ENCODE data around the gene PPT1. TPM values are rescaled to one million over a fixed set of nuclear protein-coding genes. Genes with fewer than 3 reads are reported as not detected.
A peak's percentile ranks its signal among the peaks of the same experiment; 100 is the strongest.

The PPT1 gene
- total and polyA plus RNA-seq, 2 of the 8 experiments (the other 6 are each of a cell fraction or from before 2014, with no cell fraction given), result 77.1 to 150 TPM

- H3K9me3 ChIP-seq (ENCODE audit: insufficient read depth in 2 of 2, low read depth in 1 of 2, low read length in 1 of 2), result no peaks in the 10 kb centered on the region
- H3K14ac ChIP-seq (ENCODE audit: insufficient read length), result no peak overlapping the region
- H3K18ac ChIP-seq (ENCODE audit: extremely low read depth, low read length), result no peak overlapping the region
- TF ChIP-seq RFX5 (IDR thresholded peaks at IDR 0.05; ENCODE audit: borderline replicate concordance, low read depth, low read length) (no peak), CTBP2 (IDR thresholded peaks at IDR 0.05; ENCODE audit: borderline replicate concordance, insufficient read depth, insufficient read length, low read length) (no peak), SUZ12 (IDR thresholded peaks at IDR 0.05; ENCODE audit: low read length) (no peak), SIX5 (IDR thresholded peaks at IDR 0.05; ENCODE audit: low read depth, low read length) (no peak), KDM4A (IDR thresholded peaks at IDR 0.05; ENCODE audit: low read depth, low read length, severe bottlenecking) (no peak), EZH2 (IDR thresholded peaks at IDR 0.05; ENCODE audit: low read depth, low read length, severe bottlenecking) (no peak), CEBPB (IDR thresholded peaks at IDR 0.05; ENCODE audit: low read depth, low read length) (no peak), GABPA (IDR thresholded peaks at IDR 0.05; ENCODE audit: borderline replicate concordance, insufficient read depth, low read length) (no peak)
- no peak overlapping the region for H2BK20ac ChIP-seq (ENCODE audit: low read length)
- H4K20me1 ChIP-seq (replicated peaks in 1 of 2; ENCODE audit: control insufficient read depth in 1 of 2, insufficient read depth in 2 of 2, low read length in 2 of 2), result peaks cover 0 to 13% of the 10 kb centered on the region in 2 experiments
- H3K9ac ChIP-seq (replicated peaks in 1 of 4; ENCODE audit: extremely low read depth in 1 of 4, low read depth in 3 of 4, low read length in 3 of 4), result no peak overlapping the region; a peak in 1 of 7 replicates
- peaks cover 0 to 6% (median 5%) of the 10 kb centered on the region in 4 experiments; a peak in 4 of 7 replicates for H3K4me1 ChIP-seq (replicated peaks in 1 of 4; ENCODE audit: control insufficient read depth in 3 of 4, insufficient read depth in 4 of 4, low read length in 3 of 4)
- CTCF ChIA-PET (ENCODE audit: partially characterized antibody), result interaction anchor here (0.9 to 1.2 kb wide), 3 partner anchors 10 to 68 kb away, joined by 3 to 4 read pairs (median 3); no protein-coding TSS in a partner anchor
- DNase-seq (ENCODE audit: low read depth in 1 of 2, low spot score in 2 of 2) (no peak), FAIRE-seq (no peak)
- no peak overlapping the region for H3K4ac ChIP-seq (replicated peaks; ENCODE audit: insufficient read length, low read depth, low read length)
- no peak overlapping the region for H2BK15ac ChIP-seq (ENCODE audit: low read length)
- H3K27me3 ChIP-seq (replicated peaks in 1 of 4; ENCODE audit: control insufficient read depth in 3 of 4, extremely low read depth in 1 of 4, insufficient read depth in 3 of 4, low read length in 3 of 4), result no peaks in the 10 kb centered on the region
- POLR2A ChIA-PET (ENCODE audit: partially characterized antibody), result interaction anchor here (0.9 to 2.2 kb wide), 3 partner anchors 11 to 229 kb away, joined by 3 to 4 read pairs (median 4); no protein-coding TSS in a partner anchor
- H2AK5ac ChIP-seq (ENCODE audit: low read depth, low read length), result no peak overlapping the region
- no peak overlapping the region; the same call in 1 of the 2 replicates for H2BK12ac ChIP-seq (ENCODE audit: low read depth, low read length)
- no peak overlapping the region for H2BK5ac ChIP-seq (ENCODE audit: low read depth, low read length)
- no peak overlapping the region for H3K4me2 ChIP-seq (ENCODE audit: insufficient read depth in 1 of 2, low read depth in 2 of 2, low read length in 2 of 2)
- H4K8ac ChIP-seq (ENCODE audit: extremely low read depth, insufficient read depth, low read length), result no peak overlapping the region
- H3K36me3 ChIP-seq (ENCODE audit: control insufficient read depth in 2 of 4, insufficient read depth in 4 of 4, low read length in 3 of 4), result peaks cover 22 to 58% (median 42%) of the 10 kb centered on the region in 4 experiments
- H4K91ac ChIP-seq (replicated peaks; ENCODE audit: insufficient read length, low read length), result no peak overlapping the region
- peaks cover 0 to 40% of the 10 kb centered on the region in 2 experiments for H3K79me2 ChIP-seq (ENCODE audit: control insufficient read depth in 1 of 2, insufficient read depth in 2 of 2, low read length in 2 of 2)
- H3K23me2 ChIP-seq (ENCODE audit: low read depth, low read length), result no peaks in the 10 kb centered on the region
- WGBS, 2 experiments (ENCODE audit: extremely low coverage in 1 of 2, insufficient coverage in 1 of 2, insufficient read length in 1 of 2, insufficient replicate concordance in 2 of 2, low coverage in 1 of 2, low lambda C conversion rate in 2 of 2, missing lambda C conversion rate in 1 of 2), result 79 to 100% methylated on average over 1 to 7 of the region's 7 CpGs
- no peak overlapping the region for H4K5ac ChIP-seq (ENCODE audit: insufficient read length, low read depth, low read length)
- no peak overlapping the region for H3K4me3 ChIP-seq (ENCODE audit: extremely low read depth in 1 of 4, insufficient read depth in 2 of 4, low read depth in 3 of 4, low read length in 4 of 4)
- H3K79me1 ChIP-seq (ENCODE audit: low read depth, low read length), result no peaks in the 10 kb centered on the region; the same call in 1 of the 2 replicates
- 0 out of 2 replicates have a peak overlapping the region, but pooled peaks have one; percentile 2 for H3K27ac ChIP-seq (ENCODE audit: low read depth, low read length)
- H3K56ac ChIP-seq (replicated peaks; ENCODE audit: insufficient read length, low read depth, low read length), result no peak overlapping the region
- H2BK120ac ChIP-seq (replicated peaks; ENCODE audit: low read depth, low read length), result no peak overlapping the region
- no peak overlapping the region for H3K23ac ChIP-seq (ENCODE audit: insufficient read length)
- H2AFZ ChIP-seq (ENCODE audit: low read length), result no peak overlapping the region
These were observed 36.9 kb downstream of the PPT1 start for GRCh38 chr1:40059960-40060750.

All from H1 (cell line).